Middle frontal gyrus (tissue), 1 donor: ENCODE results near the gene RHBDD2.
A peak's percentile ranks its signal among the peaks of the same experiment; 100 is the strongest.
"Not testable (repeated sequence)": the region's sequence is repeated elsewhere in the genome, so short reads cannot be mapped to it uniquely, and the experiment has no call there.

ENCODE experiments used
- DNase-seq: peaks from one replicate; pipeline ENCODE4 v3.0.0-alpha.2; 2015; ENCODE audit warnings: low spot score; ENCODE audit errors: extremely low spot score

The RHBDD2 gene

GRCh38 chr7:75878769-75879611, at the start of gene RHBDD2:
Gene RHBDD2 (plus strand): TSS chr7:75879034. CDS start chr7:75879083, 49 bp downstream.
- DNase-seq = peak; percentile 88

DNA sequence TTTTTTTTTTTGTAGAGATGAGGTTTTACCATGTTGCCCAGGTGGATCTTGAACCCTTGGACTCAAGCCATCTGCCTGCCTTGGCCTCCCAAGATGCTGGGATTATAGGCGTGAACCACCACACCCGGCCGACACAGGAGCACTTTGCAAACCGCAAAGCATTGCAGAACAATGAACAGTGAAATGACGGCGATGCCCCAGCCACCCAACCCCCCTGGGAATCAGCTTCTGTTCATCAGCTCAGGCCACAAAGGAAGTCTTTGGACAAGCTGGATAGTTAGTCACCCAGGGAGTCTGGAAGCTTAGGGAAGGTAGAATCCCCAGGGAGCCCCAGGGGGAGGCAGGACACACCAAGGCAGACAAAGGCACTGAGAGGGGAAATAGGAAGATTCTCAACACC, 49.2 kb upstream of the RHBDD2 start:
- DNase-seq = not testable (repeated sequence)

DNA sequence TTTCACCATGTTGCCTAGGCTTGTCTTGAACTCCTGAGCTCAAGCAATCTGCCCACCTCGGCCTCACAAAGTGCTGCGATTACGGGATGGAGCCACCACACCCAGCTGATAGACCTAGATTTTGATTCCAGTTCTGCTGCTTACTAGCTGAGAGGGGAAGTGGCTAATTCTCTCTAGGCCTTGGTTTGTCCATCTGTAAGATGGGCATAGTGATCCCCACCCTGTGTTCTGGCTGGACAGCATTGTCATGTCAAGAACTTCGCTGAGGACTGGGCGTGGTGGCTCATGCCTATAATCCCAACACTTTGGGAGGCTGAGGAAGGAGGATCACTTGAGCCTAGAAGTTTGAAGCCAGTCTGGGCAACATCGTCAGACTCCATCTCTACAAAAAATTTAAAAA, 47.9 kb upstream of the RHBDD2 start:
- no peak for DNase-seq

DNA sequence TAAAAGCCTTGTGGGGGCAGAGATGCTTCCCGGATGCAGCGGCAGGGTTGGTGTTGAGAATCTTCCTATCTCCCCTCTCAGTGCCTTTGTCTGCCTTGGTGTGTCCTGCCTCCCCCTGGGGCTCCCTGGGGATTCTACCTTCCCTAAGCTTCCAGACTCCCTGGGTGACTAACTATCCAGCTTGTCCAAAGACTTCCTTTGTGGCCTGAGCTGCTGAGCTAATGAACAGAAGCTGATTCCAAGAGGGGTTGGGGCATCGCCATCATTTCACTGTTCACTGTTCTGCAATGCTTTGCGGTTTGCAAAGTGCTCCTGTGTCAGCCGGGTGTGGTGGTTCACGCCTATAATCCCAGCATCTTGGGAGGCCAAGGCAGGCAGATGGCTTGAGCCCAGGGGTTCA, 45.2 kb upstream of the RHBDD2 start:
- not testable (repeated sequence) for DNase-seq

DNA sequence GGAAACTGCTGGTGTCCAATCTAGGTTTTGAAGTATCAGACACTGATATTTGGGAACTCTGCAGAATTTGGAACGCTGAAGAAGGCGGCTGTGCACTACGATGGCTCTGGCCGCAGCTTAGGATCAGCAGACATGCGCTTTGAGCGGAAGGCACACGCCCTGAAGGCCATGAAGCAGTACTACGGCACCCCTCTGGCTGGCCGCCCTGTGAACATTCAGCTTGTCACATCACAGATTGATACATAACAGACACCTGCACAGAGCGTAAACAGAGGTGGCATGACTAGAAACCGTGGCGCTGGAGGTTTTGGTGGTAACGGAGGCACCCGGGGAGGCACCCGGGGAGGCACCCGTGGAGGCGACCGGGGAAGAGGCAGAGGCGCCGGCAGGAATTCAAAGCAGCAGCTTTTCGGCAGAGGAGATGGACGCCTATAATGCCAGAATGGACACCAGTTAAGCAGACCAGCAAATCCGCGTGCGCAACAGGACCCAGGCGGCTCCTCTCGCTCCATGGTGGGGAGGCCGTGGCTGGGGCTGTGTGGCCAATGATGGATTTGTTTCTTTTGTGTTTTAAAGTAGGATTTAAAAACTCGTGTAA, 43.0 kb upstream of the RHBDD2 start:
- DNase-seq = no peak

DNA sequence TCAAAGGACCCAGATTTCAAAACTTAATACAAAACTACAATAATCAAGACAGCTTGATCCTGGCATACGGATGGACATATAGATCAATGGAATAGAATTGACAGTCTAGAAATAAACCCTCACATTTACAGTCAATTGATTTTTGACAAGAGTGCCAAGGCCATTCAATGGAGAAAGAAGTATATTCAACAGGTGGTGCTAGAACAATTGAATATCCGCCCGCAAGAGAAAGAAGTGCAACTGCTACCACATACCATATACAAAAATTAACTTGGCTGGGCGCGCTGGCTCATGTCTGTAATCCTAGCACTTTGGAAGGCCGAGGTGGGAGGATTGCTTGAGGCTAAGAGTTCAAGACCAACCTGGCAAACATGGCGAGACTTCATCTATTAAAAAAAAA, 42.0 kb upstream of the RHBDD2 start:
- DNase-seq = no peak

DNA sequence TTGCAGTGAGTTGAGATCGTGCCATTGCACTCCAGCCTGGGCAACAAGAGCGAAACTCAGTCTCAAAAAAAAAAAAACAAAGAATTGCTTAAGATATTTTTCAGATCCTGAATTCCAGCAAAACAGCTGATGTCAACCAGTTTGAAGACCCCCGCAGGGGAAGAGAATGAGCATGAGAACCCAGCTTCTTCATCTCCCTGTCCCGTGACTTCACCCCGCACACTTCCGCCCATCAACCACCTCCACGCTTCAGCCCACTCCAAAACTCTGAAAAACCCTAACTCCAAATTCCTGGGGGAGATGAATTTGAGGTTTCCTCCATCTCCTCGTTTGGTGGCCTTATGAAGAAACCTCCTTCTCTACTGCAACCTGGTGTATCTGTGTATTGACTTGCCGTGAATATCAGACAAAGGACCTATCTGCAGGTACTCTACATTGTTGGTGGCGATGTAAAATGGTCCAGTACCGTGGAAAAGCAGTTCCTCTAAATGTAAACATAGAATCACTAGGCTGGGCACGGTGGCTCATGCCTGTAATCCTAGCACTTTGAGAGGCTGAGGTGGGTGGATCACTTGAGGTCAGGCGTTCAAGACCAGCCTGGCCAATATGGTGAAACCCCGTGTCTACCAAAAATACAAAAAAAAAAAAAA, 40.4 kb upstream of the RHBDD2 start:
- not testable (repeated sequence) for DNase-seq

DNA sequence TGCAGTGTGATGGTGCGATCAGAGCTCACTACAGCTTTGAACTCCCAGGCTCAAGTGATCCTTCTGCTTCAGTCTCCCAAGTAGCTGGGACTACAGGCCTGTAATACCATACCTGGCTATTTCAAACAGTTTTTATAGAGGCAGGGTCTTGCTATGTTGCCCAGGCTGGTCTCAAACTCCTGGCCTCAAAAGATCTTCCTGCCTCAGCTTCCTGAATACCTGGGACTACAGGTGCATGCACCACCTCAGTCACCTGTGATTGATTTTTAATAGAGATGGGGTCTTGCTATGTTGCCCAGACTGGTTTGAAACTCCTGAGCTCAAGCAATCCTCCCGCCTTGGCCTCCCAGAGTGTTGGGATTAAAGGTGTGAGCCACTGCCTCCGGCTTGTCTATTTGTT, 38.8 kb upstream of the RHBDD2 start:
- DNase-seq = no peak

DNA sequence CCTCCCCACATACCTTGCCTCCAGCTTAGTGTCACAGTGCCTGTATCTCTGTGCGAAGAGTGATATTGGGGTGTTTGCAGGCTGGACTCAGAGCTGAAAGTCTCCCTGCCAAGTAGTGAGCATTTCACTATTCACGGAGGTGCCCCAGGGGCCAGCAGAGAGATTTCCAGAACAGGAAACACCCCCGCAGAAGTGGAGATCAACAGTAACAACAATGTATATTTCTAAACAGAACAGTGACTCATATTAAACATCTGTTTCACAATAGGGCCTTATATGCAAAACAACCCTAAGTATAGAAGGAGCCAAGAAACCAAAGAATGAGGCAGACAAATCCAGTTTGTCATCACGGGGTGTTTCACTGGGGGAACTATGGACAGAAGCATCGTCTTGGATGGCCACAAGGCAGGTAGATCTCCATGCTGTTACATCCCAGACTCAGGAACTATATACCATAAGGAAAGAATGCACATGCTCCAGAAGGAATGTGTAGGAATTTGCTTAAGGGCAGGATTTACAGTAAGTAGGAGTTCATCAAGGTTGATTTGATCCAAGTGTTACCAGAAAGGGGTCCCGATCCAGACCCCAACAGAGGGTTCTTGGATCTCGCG, 35.9 kb upstream of the RHBDD2 start:
- no peak for DNase-seq

DNA sequence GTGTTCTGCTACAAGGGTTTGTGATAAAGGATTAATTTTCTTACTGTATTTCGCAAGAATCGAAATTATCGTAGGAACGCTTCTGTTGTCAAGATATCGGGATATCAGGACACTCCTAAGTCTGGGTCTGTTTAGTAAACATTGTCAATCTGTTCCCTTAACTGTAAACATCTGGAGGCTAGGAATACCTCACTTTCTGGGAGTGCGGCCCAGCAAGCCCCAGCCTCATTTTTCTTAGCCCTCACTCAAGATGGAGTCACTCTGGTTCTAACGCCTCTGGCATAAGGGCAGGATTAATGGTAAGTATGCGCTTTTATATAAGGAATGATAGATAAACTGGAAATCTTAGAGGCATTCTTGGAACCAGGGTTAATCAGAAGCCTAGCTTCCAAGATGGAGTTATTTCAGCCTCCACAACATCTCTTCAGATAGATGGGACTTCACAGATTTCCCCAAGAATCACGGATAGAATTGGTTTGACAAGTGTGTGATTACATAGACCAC, 35.2 kb upstream of the RHBDD2 start:
- DNase-seq = no peak

DNA sequence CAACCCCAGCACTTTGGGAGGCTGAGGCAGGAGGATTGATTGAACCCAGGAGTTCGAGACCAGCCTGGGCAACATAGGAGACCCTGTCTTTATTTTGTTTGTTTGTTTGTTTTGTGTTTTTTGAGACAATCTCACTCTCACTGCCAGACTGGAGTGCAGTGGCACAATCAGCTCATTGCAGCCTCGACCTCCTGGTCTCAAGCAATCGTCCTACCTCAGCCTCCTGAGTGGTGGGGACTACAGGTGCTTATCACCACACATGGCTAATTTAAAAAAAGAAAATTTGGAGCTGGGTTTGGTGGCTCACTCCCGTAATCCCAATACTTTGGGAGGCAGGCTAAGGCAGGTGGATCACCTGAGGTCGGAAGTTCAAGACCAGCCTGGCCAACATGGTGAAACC, 34.7 kb upstream of the RHBDD2 start:
- DNase-seq = no peak

DNA sequence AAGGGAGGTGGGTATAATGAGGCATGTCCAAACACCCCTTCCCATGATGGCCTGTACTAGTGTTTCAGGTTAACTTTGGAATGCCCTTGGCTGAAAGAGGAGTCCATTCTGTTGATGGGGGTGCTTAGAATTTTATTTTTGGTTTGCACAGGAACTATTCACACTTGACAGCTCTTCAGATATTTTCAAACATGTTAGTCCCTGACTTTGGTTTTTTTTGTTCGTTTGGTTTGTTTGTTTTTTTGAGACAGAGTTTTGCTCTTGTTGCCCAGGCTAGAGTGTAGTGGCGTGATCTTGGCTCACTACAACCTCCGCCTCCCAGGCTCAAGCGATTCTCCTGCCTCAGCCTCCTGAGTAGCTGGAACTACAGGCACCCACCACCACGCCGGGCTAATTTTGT, 33.7 kb upstream of the RHBDD2 start:
- not testable (repeated sequence) for DNase-seq

- no peak for DNase-seq
Observed at GRCh38 chr7:75847707-75848106, 31.1 kb upstream of the RHBDD2 start.

DNA sequence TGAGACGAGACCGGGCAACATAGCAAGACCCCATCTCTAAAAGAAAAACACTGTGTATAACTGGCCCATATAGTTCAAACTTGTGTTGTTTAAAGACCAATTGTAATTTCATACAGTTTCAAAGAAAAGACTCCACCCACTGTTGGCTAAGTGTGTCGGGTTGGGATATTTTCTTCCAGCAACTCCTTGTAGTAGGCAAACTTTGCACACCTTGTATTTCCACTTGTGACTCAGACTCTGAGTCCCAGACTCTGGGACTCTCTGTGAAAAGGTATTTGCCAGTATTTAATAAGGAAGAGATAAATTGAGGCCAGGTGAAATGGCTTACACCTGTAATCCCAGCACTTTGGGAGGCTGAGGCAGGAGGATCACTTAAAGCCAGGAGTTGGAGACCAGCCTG, 29.3 kb upstream of the RHBDD2 start:
- no peak for DNase-seq

DNA sequence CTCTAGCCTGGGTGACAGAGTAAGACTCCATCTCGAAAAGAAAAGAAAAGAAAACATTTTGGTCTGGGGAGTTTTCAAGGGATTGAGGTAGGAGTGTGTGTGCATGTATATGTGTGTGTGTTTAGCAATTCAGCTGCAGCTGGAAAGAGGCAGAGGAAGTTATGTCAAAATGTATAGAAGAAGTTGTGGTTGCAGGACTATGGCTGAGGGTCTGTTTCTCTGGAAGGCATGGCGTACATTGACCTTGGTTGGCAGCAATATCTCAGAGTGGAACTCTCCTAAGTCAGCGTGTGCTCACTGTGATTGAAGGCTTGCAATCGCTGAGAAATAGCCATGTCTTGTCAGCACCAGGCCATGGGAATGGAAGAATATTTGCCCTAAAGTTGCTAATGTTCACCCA, 28.6 kb upstream of the RHBDD2 start:
- no peak for DNase-seq

DNA sequence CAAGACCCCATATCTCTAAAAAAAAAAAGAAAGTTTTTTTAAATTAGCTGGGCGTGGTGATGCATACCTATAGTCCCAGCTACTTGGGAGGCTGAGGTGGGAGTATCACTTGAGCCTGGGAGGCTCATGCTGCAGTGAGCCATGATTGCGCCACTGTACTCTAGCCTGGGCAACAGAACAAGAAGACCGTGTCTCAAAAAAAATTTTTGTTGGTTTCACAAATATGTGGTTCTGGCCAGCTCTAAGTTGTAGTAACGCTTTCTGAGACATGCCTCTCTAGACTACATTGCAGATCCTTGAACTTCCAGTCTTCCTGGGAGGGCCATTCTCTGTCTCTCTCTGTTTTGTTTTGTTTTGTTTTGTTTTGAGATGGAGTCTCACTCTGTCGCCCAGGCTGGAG, 24.6 kb upstream of the RHBDD2 start:
- no peak for DNase-seq

DNA sequence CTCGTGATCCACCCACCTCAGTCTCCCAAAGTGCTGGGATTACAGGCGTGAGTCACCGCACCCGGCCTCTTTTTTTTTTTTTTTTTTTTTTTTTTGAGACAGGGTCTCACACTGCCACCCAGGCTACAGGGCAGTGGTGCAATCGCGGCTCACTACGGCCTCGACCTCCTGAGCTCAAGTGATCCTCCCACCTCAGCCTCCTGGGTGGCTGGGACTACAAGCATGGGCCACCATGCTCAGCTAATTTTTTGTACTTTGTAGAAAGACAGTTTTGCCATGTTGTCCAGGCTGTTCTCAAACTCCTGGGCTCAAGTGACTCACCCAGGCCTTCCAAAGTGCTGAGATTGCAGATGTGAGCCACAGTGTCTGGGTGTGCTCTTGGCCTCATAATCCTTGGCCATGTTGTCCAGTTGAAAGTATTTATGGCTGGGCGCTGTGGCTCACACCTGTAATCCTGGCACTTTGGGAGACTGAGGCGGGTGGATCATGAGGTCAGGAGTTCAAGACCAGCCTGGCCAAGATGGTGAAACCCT, 24.0 kb upstream of the RHBDD2 start:
- DNase-seq = not testable (repeated sequence)

DNA sequence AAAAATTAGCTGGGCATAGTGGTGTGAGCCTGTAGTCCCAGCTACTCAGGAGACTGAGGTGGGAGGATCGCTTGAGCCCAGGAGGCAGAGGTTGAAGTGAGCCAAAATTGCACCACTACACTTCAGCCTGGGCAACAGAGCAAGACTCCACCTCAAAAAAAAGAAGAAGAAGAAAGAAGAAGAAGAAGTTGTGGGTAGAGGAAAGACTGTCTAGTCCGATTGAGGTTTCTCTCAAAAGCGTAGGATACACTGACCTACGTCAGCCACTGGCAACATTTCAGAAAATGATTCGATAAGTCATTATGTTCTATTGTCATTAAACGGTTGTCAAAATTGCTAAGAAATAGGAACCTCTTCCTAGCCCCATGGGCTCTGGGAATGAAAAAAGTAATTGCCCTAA, 22.3 kb upstream of the RHBDD2 start:
- no peak for DNase-seq

- DNase-seq = no peak
Observed at GRCh38 chr7:75858410-75858809, 20.4 kb upstream of the RHBDD2 start.

- no peak for DNase-seq
Observed at GRCh38 chr7:75861636-75862035, 17.2 kb upstream of the RHBDD2 start.

DNA sequence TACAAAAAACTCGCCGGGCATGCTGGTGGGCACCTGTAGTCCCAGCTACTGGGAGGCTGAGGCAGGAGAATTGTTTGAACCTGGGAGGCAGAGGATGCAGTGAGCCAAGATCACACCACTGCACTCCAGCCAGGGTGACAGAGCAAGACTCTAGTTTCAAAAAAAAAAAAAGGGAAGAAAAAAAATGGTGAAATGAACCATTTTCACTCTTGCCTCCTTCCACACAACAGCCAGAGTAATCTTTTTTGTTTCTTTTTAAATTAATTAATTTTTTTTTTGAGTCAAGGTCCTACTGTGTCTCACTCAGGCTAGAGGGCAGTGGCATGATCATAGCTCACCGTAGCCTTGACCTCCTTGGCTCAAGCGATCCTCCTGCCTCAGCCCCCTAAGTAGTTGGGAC, 14.6 kb upstream of the RHBDD2 start:
- not testable (repeated sequence) for DNase-seq

DNA sequence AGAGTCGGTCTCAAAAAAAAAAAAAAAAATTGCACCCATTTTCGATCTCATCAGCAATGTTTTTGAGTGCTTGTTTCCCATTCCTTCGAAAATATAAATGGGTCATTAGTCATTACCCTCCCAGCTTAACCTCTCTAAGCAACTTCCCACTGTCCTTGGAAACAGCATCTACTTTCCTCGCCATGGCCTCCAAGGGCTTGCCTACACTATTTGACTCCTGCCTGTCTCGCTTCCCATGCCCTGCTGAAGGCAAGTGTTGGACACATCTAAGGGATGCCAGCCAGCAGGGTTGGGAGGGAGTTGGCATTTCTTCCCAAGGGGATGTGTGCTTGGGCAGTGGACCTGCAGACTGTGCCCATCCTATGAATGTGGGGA, 12.7 kb upstream of the RHBDD2 start:
- DNase-seq = no peak
